GM23248 (cell line): ENCODE results near the gene RFXANK. TPM values are rescaled to one million over a fixed set of nuclear protein-coding genes. Genes with fewer than 3 reads are reported as not detected.
"Not testable (repeated sequence)": the region's sequence is repeated elsewhere in the genome, so short reads cannot be mapped to it uniquely, and the experiment has no call there.

Source experiments
- DNase-seq: peaks from one replicate; pipeline ENCODE4 v3.0.0-alpha.2; 2015
- H2AFZ ChIP-seq: fragments of 200-600 bp; sonication (generic); 2 replicates; pipeline ENCODE4 v1.6.1; 2016; ENCODE audit warnings: antibody characterized with exemption
- H3F3A ChIP-seq: fragments of 200-600 bp; sonication (generic); 2 replicates; pipeline ENCODE4 v1.6.1; 2016; ENCODE audit warnings: mild to moderate bottlenecking, antibody characterized with exemption, mixed run types; ENCODE audit not compliant: insufficient read depth
- H3K27ac ChIP-seq: fragments of 200-600 bp; sonication (generic); 2 replicates; pipeline ENCODE4 v1.5.1; 2016; ENCODE audit warnings: mild to moderate bottlenecking
- H3K27me3 ChIP-seq: fragments of 200-600 bp; sonication (generic); replicated peaks from 2 replicates; pipeline ENCODE4 v1.6.1; 2016; ENCODE audit warnings: mild to moderate bottlenecking; ENCODE audit not compliant: insufficient read depth
- H3K36me3 ChIP-seq: fragments of 200-600 bp; sonication (generic); 2 replicates; pipeline ENCODE4 v1.6.1; 2016; ENCODE audit warnings: low read depth, mild to moderate bottlenecking
- H3K4me1 ChIP-seq: fragments of 200-600 bp; sonication (generic); 2 replicates; pipeline ENCODE4 v1.6.1; 2016; ENCODE audit warnings: mild to moderate bottlenecking; ENCODE audit not compliant: insufficient read depth
- H3K4me2 ChIP-seq: fragments of 200-600 bp; sonication (generic); one replicate; pipeline ENCODE4 v1.6.1; 2016; ENCODE audit warnings: mild to moderate bottlenecking; ENCODE audit not compliant: unreplicated experiment
- H3K4me3 ChIP-seq: fragments of 200-600 bp; sonication (generic); 2 replicates; pipeline ENCODE4 v1.5.1; 2016; ENCODE audit warnings: mild to moderate bottlenecking
- H3K79me2 ChIP-seq: fragments of 200-600 bp; sonication (generic); 2 replicates; pipeline ENCODE4 v1.6.1; 2016; ENCODE audit warnings: mild to moderate bottlenecking; ENCODE audit not compliant: insufficient read depth
- H3K9ac ChIP-seq: fragments of 200-600 bp; sonication (generic); 2 replicates; pipeline ENCODE4 v1.6.1; 2016; ENCODE audit warnings: mild to moderate bottlenecking
- H3K9me2 ChIP-seq: fragments of 200-600 bp; sonication (generic); 2 replicates; pipeline ENCODE4 v1.6.1; 2016; ENCODE audit warnings: mixed run types, mild to moderate bottlenecking, moderate library complexity; ENCODE audit not compliant: insufficient read depth
- H3K9me3 ChIP-seq: fragments of 200-600 bp; sonication (generic); one replicate; pipeline ENCODE4 v1.6.1; 2017; ENCODE audit warnings: low read depth
- H4K20me1 ChIP-seq: fragments of 200-600 bp; sonication (generic); 2 replicates; pipeline ENCODE4 v1.6.0; 2016; ENCODE audit not compliant: insufficient read depth
- EZH2 ChIP-seq: fragments of 200-600 bp; sonication (generic); IDR thresholded peaks from 2 replicates; pipeline ENCODE4 v1.6.1; 2018; ENCODE audit warnings: antibody characterized with exemption, mild to moderate bottlenecking; ENCODE audit not compliant: insufficient read depth, poor library complexity, severe bottlenecking
- EZH2phosphoT487 ChIP-seq: fragments of 200-600 bp; sonication (generic); IDR thresholded peaks from 2 replicates; pipeline ENCODE4 v1.6.1; 2018; ENCODE audit warnings: antibody characterized with exemption, moderate library complexity, mild to moderate bottlenecking, low read depth; ENCODE audit not compliant: insufficient read depth
- WGBS, 2 experiments: methylation state at CpG; one replicate each; pipeline ENCODE4 v1.1.6; 2015 to 2017; ENCODE audit warnings: low lambda C conversion rate in 2 of 2, low coverage in 1 of 2; ENCODE audit errors: missing lambda C conversion rate in 2 of 2; 5-methylcytosine and 5-hydroxymethylcytosine counted together
- in situ Hi-C: fragments of 300-500 bp; cut with MboI; formaldehyde crosslinking; loops from 2 replicates; pipeline ENCODE4 v1.15.0; 2020
- polyA plus RNA-seq: library from polyadenylated mRNA; unstranded; fragments of >200 nt; fragmentation: Nextera tagmentation; extraction: Ambion mirVana; gene quantifications from 2 replicates; pipeline ENCODE4 v1.2.1, GENCODE V29; 2016
- total RNA-seq: library from RNA; depleted of rRNA; stranded (reverse); fragments of >200 nt; shearing (Covaris generic); gene quantifications from 2 replicates; pipeline ENCODE4 v1.2.3, GENCODE V29; 2014

The RFXANK gene
- total and polyA plus RNA-seq, 2 experiments from 2014 or later, result 42.6 to 44.5 TPM

- Histone ChIP-seq H3K9me3 (no peaks in the 10 kb centered on the region), H4K20me1 (no peaks in the 10 kb centered on the region), H3K9ac (no peak overlapping the region), H3K27me3 (no peaks in the 10 kb centered on the region; the same call in 1 of the 2 replicates), H3K79me2 (no peaks in the 10 kb centered on the region), H3F3A (no peaks in the 10 kb centered on the region), H3K9me2 (no peaks in the 10 kb centered on the region), H3K36me3 (no peaks in the 10 kb centered on the region), H3K4me3 (no peak overlapping the region), H3K4me2 (no peak overlapping the region), H2AFZ (no peak overlapping the region), H3K4me1 (no peaks in the 10 kb centered on the region), H3K27ac (no peak overlapping the region)
- TF ChIP-seq EZH2phosphoT487 (no peak), EZH2 (no peak)
- DNase-seq, result no peak
- WGBS, 2 experiments, result 51 to 64% methylated on average over 21 of the region's 21 CpGs
- in situ Hi-C loops, result no loop called here
Measured at GRCh38 chr19:19218911-19219310, 26.9 kb downstream of the RFXANK start.

GRCh38 chr19:19221000-19221399 is 28.9 kb downstream of the RFXANK start:
- not testable (repeated sequence) for H3K9me3 ChIP-seq

DNA sequence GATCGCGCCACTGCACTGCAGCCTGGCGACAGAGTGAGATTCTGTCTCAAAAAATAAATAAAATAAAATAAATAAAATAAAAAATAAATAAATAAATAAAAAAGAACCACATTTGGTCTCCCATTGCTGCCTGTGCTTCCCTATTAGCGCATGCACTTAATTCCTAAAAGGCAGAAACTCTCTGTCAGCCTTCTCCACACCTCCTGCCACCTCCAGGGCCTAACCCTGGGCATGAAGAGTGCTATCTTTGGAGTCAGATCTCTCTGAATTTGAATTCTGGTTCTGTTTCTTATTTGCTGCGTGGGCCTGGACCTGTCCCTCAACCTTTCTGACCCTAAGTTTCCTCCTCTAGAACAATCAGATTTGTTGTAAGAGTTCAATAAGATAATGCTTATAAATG is 31.0 kb downstream of the RFXANK start:
- WGBS, 2 experiments, result 51 to 55% methylated on average over 5 of the region's 5 CpGs
- DNase-seq, result no peak
- Histone ChIP-seq H3K4me3 (no peak overlapping the region), H3K9ac (no peak overlapping the region), H3K79me2 (no peaks in the 10 kb centered on the region), H3K9me3 (no peaks in the 10 kb centered on the region), H4K20me1 (no peaks in the 10 kb centered on the region), H3K4me2 (no peak overlapping the region), H3K27me3 (peaks cover 4% of the 10 kb centered on the region; the same call in 1 of the 2 replicates), H2AFZ (no peak overlapping the region), H3K27ac (no peak overlapping the region), H3K9me2 (no peaks in the 10 kb centered on the region), H3K4me1 (no peaks in the 10 kb centered on the region), H3F3A (no peaks in the 10 kb centered on the region), H3K36me3 (no peaks in the 10 kb centered on the region)
- in situ Hi-C loops, result no loop called here
- no peak for TF ChIP-seq EZH2phosphoT487
- no peak for TF ChIP-seq EZH2

More at GRCh38 chr19:19221000-19221399, 28.9 kb downstream of the RFXANK start:
- in situ Hi-C loops, H3K36me3 ChIP-seq, H2AFZ ChIP-seq, H3K27ac ChIP-seq, H3K4me3 ChIP-seq, H3K9ac ChIP-seq, H3K27me3 ChIP-seq, H3F3A ChIP-seq, H3K4me2 ChIP-seq, H3K9me2 ChIP-seq, H4K20me1 ChIP-seq, H3K4me1 ChIP-seq, H3K79me2 ChIP-seq, DNase-seq: not testable (repeated sequence)
- WGBS, 2 experiments, result 60 to 72% methylated on average over 8 of the region's 8 CpGs

DNA sequence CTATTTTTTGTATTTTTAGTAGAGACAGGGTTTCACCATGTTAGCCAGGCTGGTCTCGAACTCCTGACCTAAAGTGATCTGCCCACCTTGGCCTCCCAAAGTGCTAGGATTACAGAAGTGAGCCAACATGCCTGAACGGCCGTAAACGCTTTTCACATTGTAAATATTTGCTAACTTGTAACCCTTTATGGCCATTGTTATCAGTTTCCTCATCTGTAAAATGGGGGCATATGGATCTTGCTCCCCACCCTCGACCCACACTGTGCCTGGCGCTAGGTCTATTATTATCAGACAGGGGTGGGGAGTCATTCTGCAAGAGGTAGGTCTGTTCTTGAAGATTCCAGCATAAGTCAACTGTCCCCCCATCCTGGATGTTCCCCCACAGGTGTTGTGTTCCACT is 31.6 kb downstream of the RFXANK start:
- Histone ChIP-seq H3K9me2 (no peaks in the 10 kb centered on the region), H3K4me3 (no peak overlapping the region), H3K27ac (no peak overlapping the region), H3K36me3 (no peaks in the 10 kb centered on the region), H2AFZ (no peak overlapping the region), H3K4me1 (no peaks in the 10 kb centered on the region), H3K9me3 (no peaks in the 10 kb centered on the region), H4K20me1 (no peaks in the 10 kb centered on the region), H3K9ac (no peak overlapping the region), H3K4me2 (no peak overlapping the region), H3F3A (no peaks in the 10 kb centered on the region), H3K27me3 (peaks cover 4% of the 10 kb centered on the region; the same call in 1 of the 2 replicates), H3K79me2 (no peaks in the 10 kb centered on the region)
- in situ Hi-C loops, result no loop called here
- TF ChIP-seq EZH2 (no peak), EZH2phosphoT487 (no peak)
- WGBS, 2 experiments, result 82 to 83% methylated on average over 6 of the region's 6 CpGs
- DNase-seq, result no peak

DNA sequence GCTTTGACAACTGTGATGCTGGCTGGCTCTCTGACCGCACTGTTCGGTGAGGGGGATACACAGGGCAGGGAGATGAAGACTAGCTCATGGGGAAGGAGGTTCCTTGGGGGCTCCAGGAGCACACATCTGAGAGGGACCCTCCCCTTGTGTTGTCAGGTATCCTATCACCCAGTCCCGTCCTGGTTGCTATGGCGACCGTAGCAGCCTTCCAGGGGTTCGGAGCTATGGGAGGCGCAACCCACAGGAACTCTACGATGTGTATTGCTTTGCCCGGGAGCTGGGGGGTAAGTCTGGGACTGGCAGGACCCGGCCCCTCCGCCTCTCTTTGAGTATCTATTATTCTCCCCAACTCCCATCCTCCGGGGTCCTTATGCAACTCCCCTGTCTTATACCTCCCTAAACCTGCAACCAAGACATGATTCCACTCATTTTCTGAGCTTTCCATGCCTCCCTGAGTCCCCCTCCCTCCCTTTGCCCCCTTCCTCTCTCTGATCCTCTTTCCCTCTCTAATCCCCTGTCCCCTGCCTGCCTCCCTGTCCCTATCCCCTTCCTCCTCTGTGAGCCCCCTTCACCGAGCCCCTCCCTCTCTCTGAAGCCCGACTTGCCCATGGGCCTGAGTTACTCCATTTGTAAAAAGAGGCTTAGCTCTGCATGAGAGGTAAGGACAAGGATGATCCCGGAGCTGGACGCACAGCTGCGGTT is 32.2 kb downstream of the RFXANK start:
- H3K9me2 ChIP-seq, result no peaks in the 10 kb centered on the region
- no peaks in the 10 kb centered on the region for H3K4me1 ChIP-seq
- H3K9ac ChIP-seq, result no peak overlapping the region
- peaks cover 8% of the 10 kb centered on the region; the same call in 1 of the 2 replicates for H3K27me3 ChIP-seq
- no peaks in the 10 kb centered on the region for H3K79me2 ChIP-seq
- no peak overlapping the region for H3K27ac ChIP-seq
- H3K4me3 ChIP-seq, result peak overlapping the region; percentile 46
- no peaks in the 10 kb centered on the region for H3F3A ChIP-seq
- no peak for DNase-seq
- in situ Hi-C loops, result no loop called here
- H4K20me1 ChIP-seq, result no peaks in the 10 kb centered on the region
- H3K9me3 ChIP-seq, result no peaks in the 10 kb centered on the region
- TF ChIP-seq EZH2, result no peak
- no peak for TF ChIP-seq EZH2phosphoT487
- no peaks in the 10 kb centered on the region for H3K36me3 ChIP-seq
- WGBS, 2 experiments, result 52 to 54% methylated on average over 17 of the region's 17 CpGs
- peak overlapping the region; percentile 50 for H3K4me2 ChIP-seq
- no peak overlapping the region for H2AFZ ChIP-seq
